HUES48 (cell line): ENCODE results near the gene IL20RB.
"Not testable (repeated sequence)": the region's sequence is repeated elsewhere in the genome, so short reads cannot be mapped to it uniquely, and the experiment has no call there.

Experiments used
- H3K27ac ChIP-seq: one replicate; pipeline ENCODE4 v1.7.0; 2013; ENCODE audit warnings: low read depth, low read length, inconsistent platforms
- H3K27me3 ChIP-seq: 2 replicates; pipeline ENCODE4 v1.6.1; 2013; ENCODE audit warnings: mild to moderate bottlenecking, low read length; ENCODE audit not compliant: control insufficient read depth, insufficient read depth
- H3K36me3 ChIP-seq: 2 replicates; pipeline ENCODE4 v1.6.1; 2013; ENCODE audit warnings: low read length; ENCODE audit not compliant: control insufficient read depth, insufficient read depth
- H3K4me1 ChIP-seq: 2 replicates; pipeline ENCODE4 v1.6.1; 2013; ENCODE audit warnings: mild to moderate bottlenecking, low read length; ENCODE audit not compliant: control insufficient read depth, insufficient read depth
- H3K4me3 ChIP-seq: 2 replicates; pipeline ENCODE4 v1.5.1; 2013; ENCODE audit warnings: mild to moderate bottlenecking, low read depth, low read length
- H3K9ac ChIP-seq: 2 replicates; pipeline ENCODE4 v1.6.1; 2013; ENCODE audit warnings: mild to moderate bottlenecking, low read depth, low read length, moderate library complexity
- H3K9me3 ChIP-seq: 2 replicates; pipeline ENCODE4 v1.6.1; 2013; ENCODE audit warnings: low read length; ENCODE audit not compliant: control insufficient read depth, insufficient read depth

Gene IL20RB

GRCh38 chr3:136987398-136987980 is 29.7 kb downstream of the IL20RB start:
- H3K27me3 ChIP-seq, H3K4me3 ChIP-seq, H3K9ac ChIP-seq, H3K4me1 ChIP-seq, H3K27ac ChIP-seq, H3K36me3 ChIP-seq, H3K9me3 ChIP-seq: not testable (repeated sequence)

- Histone ChIP-seq H3K4me3 (no peak overlapping the region), H3K9ac (no peak overlapping the region), H3K4me1 (no peaks in the 10 kb centered on the region), H3K9me3 (peaks cover 4% of the 10 kb centered on the region; the same call in 1 of the 2 replicates), H3K27me3 (no peaks in the 10 kb centered on the region), H3K36me3 (no peaks in the 10 kb centered on the region), H3K27ac (no peak overlapping the region)
Measured at GRCh38 chr3:136988651-136989050, 30.9 kb downstream of the IL20RB start.

- no peaks in the 10 kb centered on the region for H3K36me3 ChIP-seq
- no peaks in the 10 kb centered on the region for H3K27me3 ChIP-seq
- no peaks in the 10 kb centered on the region for H3K4me1 ChIP-seq
- no peak overlapping the region for H3K4me3 ChIP-seq
- H3K9ac ChIP-seq: no peak overlapping the region
- peaks cover 4% of the 10 kb centered on the region; the same call in 1 of the 2 replicates for H3K9me3 ChIP-seq
- no peak overlapping the region for H3K27ac ChIP-seq
Measured at GRCh38 chr3:136989781-136990524, 32.2 kb downstream of the IL20RB start.

DNA sequence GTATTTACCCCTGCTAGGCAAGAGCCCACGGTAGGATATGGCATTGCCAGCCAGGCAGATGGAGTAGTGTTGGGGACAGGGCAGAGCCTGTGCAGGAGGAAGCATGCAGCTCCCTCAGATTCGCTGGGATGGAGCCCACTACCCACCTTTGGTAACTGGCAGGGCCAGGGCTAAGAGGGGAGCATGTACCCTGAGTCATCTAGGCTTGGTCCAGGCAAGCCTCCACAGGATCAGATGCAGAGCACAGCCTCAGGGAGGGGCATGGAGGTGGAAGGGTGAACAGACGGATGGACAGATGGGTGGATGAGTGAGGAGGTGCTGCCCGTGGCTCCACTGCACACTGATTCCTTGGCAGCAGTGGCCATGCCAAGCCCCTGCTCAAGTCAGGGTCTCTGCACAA is 33.0 kb downstream of the IL20RB start:
- Histone ChIP-seq H3K27me3 (no peaks in the 10 kb centered on the region), H3K9me3 (peaks cover 4% of the 10 kb centered on the region; the same call in 1 of the 2 replicates), H3K27ac (no peak overlapping the region), H3K4me3 (no peak overlapping the region), H3K4me1 (no peaks in the 10 kb centered on the region), H3K9ac (no peak overlapping the region), H3K36me3 (no peaks in the 10 kb centered on the region)

- H3K27me3 ChIP-seq: no peaks in the 10 kb centered on the region
- peaks cover 4% of the 10 kb centered on the region; the same call in 1 of the 2 replicates for H3K9me3 ChIP-seq
- H3K4me1 ChIP-seq: no peaks in the 10 kb centered on the region
- no peaks in the 10 kb centered on the region for H3K36me3 ChIP-seq
- H3K27ac ChIP-seq: no peak overlapping the region
- no peak overlapping the region for H3K4me3 ChIP-seq
- no peak overlapping the region for H3K9ac ChIP-seq
Measured at GRCh38 chr3:136992115-136992514, 34.3 kb downstream of the IL20RB start.

- H3K27me3 ChIP-seq: no peaks in the 10 kb centered on the region
Measured at GRCh38 chr3:136994772-136995516, 37.2 kb downstream of the IL20RB start.

GRCh38 chr3:136995652-136996051 is 37.9 kb downstream of the IL20RB start:
- H3K4me1 ChIP-seq: no peaks in the 10 kb centered on the region
- H3K4me3 ChIP-seq: no peak overlapping the region
- no peak overlapping the region for H3K27ac ChIP-seq
- no peaks in the 10 kb centered on the region for H3K27me3 ChIP-seq
- H3K9me3 ChIP-seq: no peaks in the 10 kb centered on the region
- no peaks in the 10 kb centered on the region for H3K36me3 ChIP-seq
- H3K9ac ChIP-seq: no peak overlapping the region

More at GRCh38 chr3:136994772-136995516, 37.2 kb downstream of the IL20RB start:
- Histone ChIP-seq H3K4me1 (no peaks in the 10 kb centered on the region), H3K36me3 (no peaks in the 10 kb centered on the region), H3K27ac (no peak overlapping the region), H3K9me3 (no peaks in the 10 kb centered on the region), H3K9ac (no peak overlapping the region), H3K4me3 (no peak overlapping the region)

- H3K4me1 ChIP-seq: no peaks in the 10 kb centered on the region
- H3K27ac ChIP-seq: no peak overlapping the region
- H3K4me3 ChIP-seq: no peak overlapping the region
- no peak overlapping the region for H3K9ac ChIP-seq
- no peaks in the 10 kb centered on the region for H3K27me3 ChIP-seq
- H3K9me3 ChIP-seq: no peaks in the 10 kb centered on the region
- no peaks in the 10 kb centered on the region for H3K36me3 ChIP-seq
Measured at GRCh38 chr3:137000039-137000438, 42.3 kb downstream of the IL20RB start.

GRCh38 chr3:137007376-137007775 is 49.6 kb downstream of the IL20RB start:
- not testable (repeated sequence) for H3K4me3 ChIP-seq, H3K9me3 ChIP-seq, H3K9ac ChIP-seq, H3K27ac ChIP-seq, H3K36me3 ChIP-seq, H3K4me1 ChIP-seq, H3K27me3 ChIP-seq

DNA sequence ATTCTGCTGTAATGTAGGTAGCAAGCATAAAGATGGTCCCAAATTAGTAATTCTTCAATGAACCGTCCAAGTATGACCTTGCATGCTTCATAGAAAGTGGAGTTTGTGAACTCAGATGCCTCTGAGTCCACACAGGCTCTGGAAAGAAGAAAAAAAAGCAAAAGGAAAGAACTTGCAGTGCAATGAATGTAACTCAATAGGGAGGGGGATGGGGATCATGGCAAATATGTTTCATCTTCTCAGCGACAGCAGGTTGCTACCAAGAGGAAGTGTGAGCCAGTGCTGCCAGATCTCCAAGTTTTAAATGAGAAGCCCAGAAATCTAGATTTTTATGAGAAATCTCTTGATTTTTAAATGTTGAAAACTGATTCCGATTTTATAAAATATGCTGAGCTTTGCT is 50.3 kb downstream of the IL20RB start:
- Histone ChIP-seq H3K27ac (no peak overlapping the region), H3K4me3 (no peak overlapping the region), H3K36me3 (no peaks in the 10 kb centered on the region), H3K4me1 (no peaks in the 10 kb centered on the region), H3K9me3 (no peaks in the 10 kb centered on the region), H3K27me3 (no peaks in the 10 kb centered on the region), H3K9ac (no peak overlapping the region)

DNA sequence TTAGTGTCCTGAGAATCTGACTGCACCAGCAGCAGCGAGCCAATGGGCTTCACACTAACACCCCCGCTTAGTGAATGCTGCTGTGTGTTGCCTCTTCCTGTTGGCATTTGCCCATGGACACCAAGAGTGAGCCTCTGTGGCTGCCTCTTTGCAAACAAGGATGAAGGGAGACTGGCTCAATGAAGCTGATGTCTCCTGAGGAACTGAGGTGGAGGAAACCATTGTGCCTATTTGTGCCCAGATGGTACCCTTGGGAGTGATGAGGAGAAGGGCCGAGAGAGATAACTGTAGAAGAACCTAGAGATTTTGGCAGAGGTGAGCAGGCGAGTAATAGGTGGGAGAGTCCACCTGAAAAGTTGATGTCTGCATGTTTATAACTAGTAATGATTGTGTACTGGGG is 51.2 kb downstream of the IL20RB start:
- no peak overlapping the region for H3K4me3 ChIP-seq
- H3K4me1 ChIP-seq: peaks cover 3% of the 10 kb centered on the region; the same call in 1 of the 2 replicates
- H3K27ac ChIP-seq: no peak overlapping the region
- no peaks in the 10 kb centered on the region for H3K36me3 ChIP-seq
- no peak overlapping the region for H3K9ac ChIP-seq
- no peaks in the 10 kb centered on the region for H3K9me3 ChIP-seq
- H3K27me3 ChIP-seq: no peaks in the 10 kb centered on the region
